Loucy (cell line): Measurements from ENCODE around the gene HRC.

ENCODE experiments used
- H2AFZ ChIP-seq: fragments of 200-600 bp; sonication (generic); 2 replicates; pipeline ENCODE4 v1.6.0; 2016; ENCODE audit warnings: antibody characterized with exemption, mild to moderate bottlenecking, low read length, moderate library complexity
- H3F3A ChIP-seq: fragments of 200-600 bp; 2 replicates; pipeline ENCODE4 v1.6.0; 2016; ENCODE audit warnings: antibody characterized with exemption, low read depth, mild to moderate bottlenecking
- H3K27me3 ChIP-seq: fragments of 200-600 bp; sonication (generic); 2 replicates; pipeline ENCODE4 v1.6.1; 2014; ENCODE audit warnings: low read length, mild to moderate bottlenecking; ENCODE audit not compliant: insufficient read depth, poor library complexity, severe bottlenecking
- H3K36me3 ChIP-seq: fragments of 200-600 bp; sonication (generic); 2 replicates; pipeline ENCODE4 v1.6.1; 2016; ENCODE audit warnings: low read length; ENCODE audit not compliant: insufficient read depth
- H3K4me1 ChIP-seq: fragments of 200-600 bp; sonication (generic); 2 replicates; pipeline ENCODE4 v1.5.1; 2014; ENCODE audit warnings: low read length, mild to moderate bottlenecking; ENCODE audit not compliant: insufficient read depth, poor library complexity, severe bottlenecking
- H3K4me2 ChIP-seq: fragments of 200-600 bp; sonication (generic); 2 replicates; pipeline ENCODE4 v1.6.0; 2014; ENCODE audit warnings: antibody characterized with exemption, low read length, low read depth, mild to moderate bottlenecking; ENCODE audit not compliant: poor library complexity, severe bottlenecking
- H3K4me3 ChIP-seq: fragments of 200-600 bp; sonication (generic); 2 replicates; pipeline ENCODE4 v1.5.1; 2014; ENCODE audit warnings: low read length, mild to moderate bottlenecking, mixed read lengths; ENCODE audit not compliant: poor library complexity, severe bottlenecking
- H3K79me2 ChIP-seq: fragments of 200-600 bp; sonication (generic); 2 replicates; pipeline ENCODE4 v1.6.1; 2014; ENCODE audit warnings: low read length; ENCODE audit not compliant: insufficient read depth
- H3K9ac ChIP-seq: fragments of 200-600 bp; sonication (generic); 2 replicates; pipeline ENCODE4 v1.6.0; 2014; ENCODE audit warnings: mild to moderate bottlenecking, low read depth, low read length, moderate library complexity; ENCODE audit not compliant: poor library complexity, severe bottlenecking
- H3K9me2 ChIP-seq: fragments of 200-600 bp; sonication (generic); replicated peaks from 2 replicates; pipeline ENCODE4 v1.6.1; 2016; ENCODE audit warnings: low read depth, low read length, mixed read lengths
- H3K9me3 ChIP-seq: fragments of 200-600 bp; sonication (generic); 2 replicates; pipeline ENCODE4 v1.6.1; 2014; ENCODE audit warnings: mild to moderate bottlenecking, antibody characterized with exemption, low read length, low read depth; ENCODE audit not compliant: insufficient read depth
- H4K20me1 ChIP-seq: fragments of 200-600 bp; sonication (generic); 2 replicates; pipeline ENCODE4 v1.6.0; 2014; ENCODE audit warnings: antibody characterized with exemption, low read length, mild to moderate bottlenecking; ENCODE audit not compliant: insufficient read depth, poor library complexity, severe bottlenecking
- EZH2phosphoT487 ChIP-seq: fragments of 200-600 bp; IDR thresholded peaks from 2 replicates; pipeline ENCODE4 v1.6.1; 2018; ENCODE audit warnings: antibody characterized with exemption, mild to moderate bottlenecking, moderate library complexity, borderline replicate concordance
- TF ChIP-seq, protein P1 (sequence below): fragments of 200-600 bp; sonication (generic); conservative IDR thresholded peaks from 2 replicates; pipeline ENCODE4 v1.5.1; 2014; ENCODE audit warnings: mild to moderate bottlenecking, antibody characterized with exemption, low read length

HRC gene

DNA sequence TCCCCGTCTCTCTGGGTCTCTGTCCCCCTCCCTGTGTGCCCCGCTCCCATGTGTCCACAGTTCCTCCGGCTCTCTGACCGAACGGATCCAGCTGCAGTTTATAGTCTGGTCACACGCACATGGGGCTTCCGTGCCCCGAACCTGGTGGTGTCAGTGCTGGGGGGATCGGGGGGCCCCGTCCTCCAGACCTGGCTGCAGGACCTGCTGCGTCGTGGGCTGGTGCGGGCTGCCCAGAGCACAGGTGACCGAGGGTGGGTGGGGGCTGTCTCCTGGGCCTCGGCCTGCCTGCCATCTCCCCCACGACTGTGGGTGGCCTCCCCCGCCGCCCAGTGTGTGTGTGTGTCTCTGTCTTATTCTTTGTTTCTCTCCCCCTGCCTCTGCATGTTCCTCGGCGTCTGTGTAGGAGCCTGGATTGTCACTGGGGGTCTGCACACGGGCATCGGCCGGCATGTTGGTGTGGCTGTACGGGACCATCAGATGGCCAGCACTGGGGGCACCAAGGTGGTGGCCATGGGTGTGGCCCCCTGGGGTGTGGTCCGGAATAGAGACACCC is 12.7 kb upstream of the HRC start:
- TF ChIP-seq, protein P1, sequence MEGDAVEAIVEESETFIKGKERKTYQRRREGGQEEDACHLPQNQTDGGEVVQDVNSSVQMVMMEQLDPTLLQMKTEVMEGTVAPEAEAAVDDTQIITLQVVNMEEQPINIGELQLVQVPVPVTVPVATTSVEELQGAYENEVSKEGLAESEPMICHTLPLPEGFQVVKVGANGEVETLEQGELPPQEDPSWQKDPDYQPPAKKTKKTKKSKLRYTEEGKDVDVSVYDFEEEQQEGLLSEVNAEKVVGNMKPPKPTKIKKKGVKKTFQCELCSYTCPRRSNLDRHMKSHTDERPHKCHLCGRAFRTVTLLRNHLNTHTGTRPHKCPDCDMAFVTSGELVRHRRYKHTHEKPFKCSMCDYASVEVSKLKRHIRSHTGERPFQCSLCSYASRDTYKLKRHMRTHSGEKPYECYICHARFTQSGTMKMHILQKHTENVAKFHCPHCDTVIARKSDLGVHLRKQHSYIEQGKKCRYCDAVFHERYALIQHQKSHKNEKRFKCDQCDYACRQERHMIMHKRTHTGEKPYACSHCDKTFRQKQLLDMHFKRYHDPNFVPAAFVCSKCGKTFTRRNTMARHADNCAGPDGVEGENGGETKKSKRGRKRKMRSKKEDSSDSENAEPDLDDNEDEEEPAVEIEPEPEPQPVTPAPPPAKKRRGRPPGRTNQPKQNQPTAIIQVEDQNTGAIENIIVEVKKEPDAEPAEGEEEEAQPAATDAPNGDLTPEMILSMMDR: no peak
- no peak for TF ChIP-seq EZH2phosphoT487
- Histone ChIP-seq H3K4me1 (no peaks in the 10 kb centered on the region), H3K9ac (no peak overlapping the region), H3K4me3 (no peak overlapping the region), H3F3A (no peaks in the 10 kb centered on the region), H3K36me3 (no peaks in the 10 kb centered on the region), H3K9me3 (no peaks in the 10 kb centered on the region), H3K79me2 (no peaks in the 10 kb centered on the region), H2AFZ (no peak overlapping the region), H3K9me2 (no peaks in the 10 kb centered on the region), H3K27me3 (no peaks in the 10 kb centered on the region), H3K4me2 (no peak overlapping the region), H4K20me1 (no peaks in the 10 kb centered on the region)

DNA sequence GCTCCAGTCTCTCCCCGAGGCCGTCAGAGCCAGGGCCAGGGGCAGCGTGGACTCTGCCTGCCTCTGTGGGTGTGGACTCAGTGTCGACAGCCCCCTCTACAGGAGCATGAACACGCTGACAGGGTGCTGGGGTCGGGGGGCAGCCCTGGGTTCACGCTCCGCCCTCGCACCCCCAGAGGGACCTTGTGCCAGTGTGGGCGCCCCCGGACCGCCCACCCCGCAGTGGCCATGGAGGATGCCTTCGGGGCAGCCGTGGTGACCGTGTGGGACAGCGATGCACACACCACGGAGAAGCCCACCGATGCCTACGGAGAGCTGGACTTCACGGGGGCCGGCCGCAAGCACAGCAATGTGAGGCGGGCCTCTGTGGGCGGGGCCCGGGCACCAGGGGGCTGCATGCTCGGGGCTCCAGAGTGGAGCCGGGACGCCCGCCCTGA is 10.7 kb upstream of the HRC start:
- Histone ChIP-seq H3K9me3 (no peaks in the 10 kb centered on the region), H3K4me3 (no peak overlapping the region), H3K36me3 (no peaks in the 10 kb centered on the region), H2AFZ (no peak overlapping the region), H3K4me2 (no peak overlapping the region), H3K9me2 (no peaks in the 10 kb centered on the region), H3K79me2 (no peaks in the 10 kb centered on the region), H3F3A (no peaks in the 10 kb centered on the region), H3K27me3 (no peaks in the 10 kb centered on the region), H3K9ac (no peak overlapping the region), H3K4me1 (peaks cover 5% of the 10 kb centered on the region), H4K20me1 (no peaks in the 10 kb centered on the region)
- no peak for TF ChIP-seq EZH2phosphoT487
- TF ChIP-seq, protein P1: no peak

DNA sequence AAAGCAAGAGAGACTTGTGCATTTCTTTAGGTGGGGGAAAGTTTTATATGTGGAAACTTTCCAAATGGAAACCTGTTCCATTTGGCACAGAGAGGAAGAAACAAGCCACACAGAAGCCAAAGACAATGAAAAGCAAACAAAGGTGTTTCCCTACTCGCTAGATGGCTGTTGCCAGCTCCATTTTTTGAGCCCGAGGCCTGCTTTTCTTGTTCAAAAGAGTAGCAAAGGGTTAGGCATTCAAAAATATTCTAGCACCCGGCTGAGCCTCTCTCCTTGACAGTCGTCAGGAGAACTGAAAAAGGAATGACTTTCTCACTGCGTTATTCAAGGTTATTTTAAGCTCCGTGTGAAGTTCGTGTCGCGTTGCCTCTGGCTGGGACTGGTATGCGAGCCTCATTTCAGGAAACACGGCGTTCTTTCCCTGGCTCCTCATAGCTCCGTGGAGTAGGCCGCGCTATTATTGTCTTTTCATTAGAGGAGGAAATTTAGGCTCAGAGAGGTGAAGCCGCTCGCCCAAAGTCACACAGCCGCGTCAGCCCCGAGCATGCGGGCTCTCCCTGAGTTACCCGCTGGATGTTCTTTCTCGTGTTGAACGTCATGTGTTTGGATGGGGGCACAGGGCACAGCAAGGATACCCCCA is 10.0 kb upstream of the HRC start:
- H3K27me3 ChIP-seq: no peaks in the 10 kb centered on the region
- no peak overlapping the region for H3K4me2 ChIP-seq
- no peaks in the 10 kb centered on the region for H3K79me2 ChIP-seq
- H4K20me1 ChIP-seq: no peaks in the 10 kb centered on the region
- no peak overlapping the region for H2AFZ ChIP-seq
- H3K36me3 ChIP-seq: no peaks in the 10 kb centered on the region
- H3K4me1 ChIP-seq: peaks cover 5% of the 10 kb centered on the region
- H3K9me2 ChIP-seq: no peaks in the 10 kb centered on the region
- TF ChIP-seq, protein P1: no peak
- no peaks in the 10 kb centered on the region for H3F3A ChIP-seq
- H3K4me3 ChIP-seq: no peak overlapping the region
- H3K9me3 ChIP-seq: no peaks in the 10 kb centered on the region
- H3K9ac ChIP-seq: no peak overlapping the region
